Measurements from ENCODE around the gene CST9L.

- TF ChIP-seq CTCF (IDR thresholded peaks at IDR 0.05) (no peak), POLR2A (IDR thresholded peaks at IDR 0.05) (no peak)
Measured at GRCh38 chr20:23583526-23583925, 15.2 kb upstream of the CST9L start.

Measured in lower leg skin (tissue), 3 donors.